Epithelial cell of esophagus (primary cell): ENCODE results near the gene CLIC3.

Source experiments
- DNase-seq: peaks from one replicate; pipeline ENCODE4 v3.0.0; 2010; ENCODE audit warnings: low read depth
- H3K4me3 ChIP-seq: 2 replicates; pipeline ENCODE4 v1.5.1; 2011; ENCODE audit warnings: mild to moderate bottlenecking, low read length, control low read depth
- CTCF ChIP-seq: IDR thresholded peaks from 2 replicates; pipeline ENCODE4 v1.5.1; 2011; ENCODE audit warnings: low read depth, mild to moderate bottlenecking, low read length, control low read depth, inconsistent platforms; ENCODE audit not compliant: insufficient read depth; ENCODE audit errors: missing control alignments

CLIC3 gene

GRCh38 chr9:136984464-136985026 lies 11.8 kb downstream of the CLIC3 start:
- H3K4me3 ChIP-seq, result no peak overlapping the region
- no peak for TF ChIP-seq CTCF
- DNase-seq, result no peak

DNA sequence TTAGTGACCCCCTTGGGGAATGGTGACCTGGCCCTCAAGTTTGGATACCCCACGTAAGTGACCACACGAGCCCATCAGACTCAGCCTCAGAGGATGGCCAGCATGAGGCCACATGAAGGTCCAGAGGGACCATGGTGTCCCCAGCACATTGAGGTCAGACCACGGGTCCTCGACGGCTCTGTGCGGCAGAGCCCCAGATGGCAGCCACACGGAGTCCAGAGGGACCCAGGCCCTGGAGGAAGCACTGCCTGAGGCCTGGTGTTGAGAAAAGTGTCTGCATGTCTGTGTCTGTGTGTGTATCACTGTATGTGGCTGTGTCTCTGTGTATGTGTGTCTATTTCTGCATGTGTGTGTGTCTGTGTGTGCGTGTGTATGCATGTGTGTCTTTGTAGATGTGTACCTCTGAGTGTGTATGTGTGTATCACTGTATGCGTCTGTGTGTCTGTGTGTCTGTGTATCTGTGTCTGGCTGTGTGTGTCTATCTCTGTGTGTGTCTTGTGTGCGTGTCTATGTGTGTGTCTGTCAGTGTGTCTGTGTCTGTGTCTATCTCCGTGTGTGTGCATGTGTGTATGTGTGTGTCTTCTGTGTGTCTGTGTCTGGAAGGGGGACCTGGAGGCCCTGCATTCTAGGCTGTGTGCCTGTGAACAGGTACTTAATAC lies 12.6 kb downstream of the CLIC3 start:
- TF ChIP-seq CTCF, result no peak
- DNase-seq, result no peak
- no peak overlapping the region for H3K4me3 ChIP-seq

- no peak for TF ChIP-seq CTCF
- DNase-seq, result no peak
- H3K4me3 ChIP-seq, result no peak overlapping the region
Measured at GRCh38 chr9:136983167-136983566, 13.2 kb downstream of the CLIC3 start.

GRCh38 chr9:136982232-136983051 lies 13.9 kb downstream of the CLIC3 start, which contains the start of gene LCNL1:
Gene LCNL1 (plus strand): TSS chr9:136982993. CDS start chr9:136983587, 594 bp downstream.
- no peak within 1 kb of the TSS for H3K4me3 ChIP-seq
- no peak for DNase-seq
- no peak for TF ChIP-seq CTCF

DNA sequence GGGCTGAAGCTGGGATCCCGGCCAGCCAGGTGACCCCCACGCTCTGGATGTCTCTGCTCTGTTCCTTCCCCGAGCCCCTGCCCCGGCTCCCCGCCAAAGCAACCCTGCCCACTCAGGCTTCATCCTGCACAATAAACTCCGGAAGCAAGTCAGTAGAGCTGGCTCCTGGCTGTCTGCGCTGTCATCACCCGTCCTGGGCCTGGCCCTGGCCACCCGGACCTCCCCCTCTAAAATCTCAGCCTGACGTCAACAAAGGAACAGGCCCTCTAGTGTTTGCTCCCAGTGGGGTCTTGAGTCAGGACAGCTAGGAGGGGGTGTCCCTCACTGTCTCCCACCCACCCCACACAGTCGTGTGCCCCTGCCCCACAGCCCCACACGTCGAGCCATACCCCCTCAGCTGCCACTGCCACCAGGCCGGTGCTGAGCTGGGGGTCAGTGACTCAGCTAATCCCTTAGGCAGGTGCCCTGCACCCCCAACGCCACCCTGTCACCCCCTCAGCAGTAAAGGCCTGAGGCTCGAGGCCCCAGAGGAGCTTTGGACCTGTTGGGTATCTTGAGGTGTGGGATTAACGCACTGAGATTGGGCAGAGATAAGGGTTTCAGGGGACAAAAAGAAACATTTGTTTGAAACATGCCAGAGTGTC lies 14.7 kb downstream of the CLIC3 start:
- TF ChIP-seq CTCF, result no peak
- no peak overlapping the region for H3K4me3 ChIP-seq
- no peak for DNase-seq

DNA sequence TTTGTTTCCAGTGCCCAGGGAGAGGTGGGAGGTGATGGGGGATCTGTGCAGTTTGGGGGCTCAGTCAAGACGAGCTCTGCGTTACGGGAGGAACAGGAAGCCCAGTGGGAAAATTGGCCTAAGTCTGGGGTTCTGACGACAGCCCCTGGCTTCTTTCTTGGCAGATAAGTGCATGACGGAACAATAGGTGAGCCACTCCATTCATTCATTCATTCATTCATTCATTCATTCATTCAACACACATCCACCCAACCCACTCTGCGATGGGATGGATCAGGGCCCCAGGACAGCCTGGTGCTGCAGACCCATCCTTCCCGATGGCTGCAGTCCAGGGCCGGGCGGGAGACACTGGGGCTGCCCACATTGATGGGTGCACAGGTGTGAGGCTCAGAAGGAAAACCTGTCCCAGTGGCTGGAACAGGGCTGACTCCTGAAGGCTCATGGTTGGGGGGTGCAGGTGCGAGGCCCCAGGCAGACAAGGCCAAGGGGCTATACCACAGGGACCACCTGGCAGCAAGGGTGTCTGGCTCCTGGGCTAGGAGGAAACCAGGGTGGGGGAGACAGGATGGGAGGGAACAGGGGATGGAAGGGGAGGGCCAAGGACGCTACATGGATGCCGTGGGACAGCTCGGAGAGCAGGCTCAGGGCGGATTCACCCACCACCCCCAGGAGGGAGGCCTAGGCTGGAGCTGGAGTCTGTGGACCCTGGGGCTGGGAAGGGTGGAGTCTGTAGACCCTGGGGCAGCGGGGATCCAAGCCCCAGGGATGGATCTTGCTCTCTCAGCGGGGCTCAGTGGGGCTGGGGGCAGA lies 15.5 kb downstream of the CLIC3 start:
- TF ChIP-seq CTCF, result no peak
- no peak overlapping the region for H3K4me3 ChIP-seq
- no peak for DNase-seq
